Suppressor macrophage treated with lipopolysaccharide for 1 hour (primary cell): Measurements from ENCODE around the gene GTPBP10.

Experiments used
- DNase-seq, 3 donors: peaks; one replicate each; pipeline ENCODE4 v3.0.0-alpha.2; 2020 to 2022

GTPBP10 gene

DNA sequence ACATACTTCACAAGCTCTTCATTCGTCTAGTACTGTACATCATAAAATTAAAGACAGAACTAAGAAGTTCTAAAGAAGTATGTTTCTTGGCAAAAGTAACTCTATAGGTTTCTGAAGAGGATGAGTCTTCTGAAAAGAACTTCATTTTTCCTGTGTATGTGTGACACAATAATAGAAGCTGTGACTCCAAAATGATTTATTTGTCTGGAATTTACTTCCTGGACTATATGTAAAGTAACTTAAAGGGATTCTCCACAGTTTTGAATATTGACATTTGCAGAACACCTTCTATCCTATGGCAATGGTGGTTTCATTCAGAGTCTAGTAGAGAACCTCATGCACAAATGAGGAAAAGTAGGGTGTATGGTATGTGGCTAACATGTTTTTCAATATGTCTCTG is 36.9 kb downstream of the GTPBP10 start:
- no peak for DNase-seq

DNA sequence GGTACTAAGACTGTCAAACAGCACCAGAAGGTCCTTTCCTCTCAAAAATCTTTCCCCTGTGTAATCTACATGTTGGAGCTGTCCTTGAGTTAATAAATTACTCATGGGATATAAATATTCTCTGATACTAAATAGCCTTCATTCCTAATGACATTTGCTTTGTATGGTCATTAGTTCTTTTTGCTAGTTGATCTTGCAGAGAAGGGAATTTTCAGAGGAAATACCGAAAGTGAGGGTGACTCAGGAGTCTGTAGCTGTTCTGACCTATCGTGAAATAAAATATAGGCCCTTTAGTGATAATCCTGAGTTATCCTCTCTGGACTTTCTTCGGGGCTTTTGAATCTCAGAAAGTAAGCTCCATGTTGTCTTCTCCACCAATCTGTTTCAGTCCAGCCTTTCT is 37.3 kb downstream of the GTPBP10 start:
- DNase-seq: peak in 1 of 3 donors; percentile 8

DNA sequence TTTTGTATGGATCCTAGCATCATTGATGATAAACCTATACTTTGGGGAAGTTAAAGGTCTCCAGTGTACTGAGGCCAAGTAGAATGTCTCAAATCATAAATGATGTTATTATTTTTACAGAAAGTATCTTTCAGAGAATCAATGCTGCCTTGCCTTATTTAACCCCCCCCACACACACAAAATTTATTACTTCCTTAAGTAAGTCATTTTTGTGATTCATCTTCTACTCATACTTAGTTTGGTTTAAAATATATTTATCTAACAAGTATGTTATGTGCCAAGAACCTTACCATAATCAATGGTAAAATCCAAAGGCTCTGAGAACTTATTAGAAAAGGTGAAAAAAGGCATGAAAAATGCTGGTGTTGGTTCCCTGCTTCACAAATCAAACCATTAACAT is 37.9 kb downstream of the GTPBP10 start:
- DNase-seq: no peak

DNA sequence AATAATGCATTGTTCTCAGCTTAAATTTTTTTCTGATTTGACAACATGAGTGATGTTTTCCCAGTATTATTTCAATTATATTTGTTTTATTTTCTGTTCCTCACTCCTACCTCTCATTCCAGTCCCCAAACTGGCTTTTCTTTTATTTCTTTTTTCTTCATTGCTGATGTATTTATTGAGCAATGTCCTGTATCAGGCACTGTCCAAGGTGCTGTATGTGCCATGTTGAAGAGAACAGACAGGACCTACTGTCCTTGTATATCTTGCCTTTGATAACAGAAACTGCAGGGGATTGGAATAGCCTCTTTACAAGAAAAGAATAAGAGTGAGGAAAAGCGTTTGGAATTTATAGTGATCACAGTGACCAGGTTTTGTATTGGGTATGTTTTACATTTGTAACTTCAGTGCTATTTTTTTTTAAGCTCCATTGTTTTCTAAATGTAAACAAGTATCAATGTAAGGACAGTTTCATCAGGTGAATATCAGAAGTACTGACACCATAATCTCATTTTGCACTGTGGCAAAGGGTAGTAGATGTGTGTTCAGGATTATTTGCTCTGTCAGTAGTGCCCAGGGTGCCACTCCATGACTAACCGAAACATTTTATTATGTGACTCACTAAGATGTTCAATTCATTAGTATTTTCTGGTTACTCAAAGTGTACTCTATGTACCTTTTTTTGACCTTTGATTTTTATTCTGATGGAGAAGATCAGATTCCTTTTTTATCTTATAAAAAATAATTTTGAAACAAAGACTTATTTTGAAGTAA is 41.1 kb downstream of the GTPBP10 start:
- no peak for DNase-seq

DNA sequence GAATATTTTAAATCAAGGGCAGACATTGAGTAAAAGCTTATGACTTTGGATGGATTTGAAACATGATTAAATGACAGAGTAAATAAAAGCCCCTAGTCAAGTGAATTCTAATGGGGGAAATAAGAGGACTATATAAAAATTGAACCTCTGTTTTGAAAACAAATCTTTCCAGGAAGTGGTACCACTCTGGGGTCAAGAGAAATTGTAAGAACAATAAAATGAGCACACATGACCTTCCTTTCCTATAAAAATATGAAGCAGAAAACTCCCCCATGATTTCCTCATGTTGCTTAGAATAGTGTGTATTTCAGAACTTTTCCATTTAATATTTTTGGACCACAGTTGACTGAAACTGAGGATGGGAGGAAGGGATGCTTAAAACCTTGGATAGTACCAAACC is 44.4 kb downstream of the GTPBP10 start:
- no peak for DNase-seq

DNA sequence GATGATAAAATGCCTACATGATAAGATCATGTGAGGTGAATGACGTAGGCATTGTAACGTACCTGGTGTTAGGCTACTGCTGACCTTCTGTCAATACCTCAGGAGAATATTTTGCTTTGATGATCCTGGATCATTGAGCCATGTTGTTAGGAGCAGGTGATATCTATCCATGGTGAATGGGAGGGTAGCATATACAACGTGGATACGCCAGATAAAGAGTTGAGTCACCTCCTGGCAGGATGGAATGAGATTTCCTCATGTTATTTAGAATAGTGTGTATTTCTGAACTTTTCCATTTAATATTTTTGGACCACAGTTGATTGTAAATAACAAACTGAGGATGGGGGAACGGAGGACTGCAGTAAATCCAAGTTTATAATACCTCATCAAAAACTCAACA is 45.0 kb downstream of the GTPBP10 start:
- DNase-seq: no peak

DNA sequence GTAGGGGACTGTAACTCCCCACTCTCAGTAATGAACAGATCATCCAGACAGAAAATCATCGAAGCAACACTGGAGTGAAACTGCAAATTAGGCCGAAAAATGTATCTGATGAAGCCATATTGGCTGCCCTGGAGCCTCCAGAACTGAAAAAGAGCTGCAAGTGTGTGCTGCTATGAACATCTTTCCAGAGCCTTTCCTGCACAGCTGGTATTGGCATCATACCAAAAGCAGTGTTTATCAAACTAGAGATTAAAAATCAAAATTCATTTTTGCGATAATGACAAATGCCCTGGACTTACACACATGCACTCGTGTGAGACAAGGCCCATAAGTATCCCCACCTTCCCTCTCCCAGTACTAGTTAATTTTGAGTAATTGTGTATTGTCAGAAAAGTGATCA is 49.9 kb downstream of the GTPBP10 start:
- DNase-seq: no peak

DNA sequence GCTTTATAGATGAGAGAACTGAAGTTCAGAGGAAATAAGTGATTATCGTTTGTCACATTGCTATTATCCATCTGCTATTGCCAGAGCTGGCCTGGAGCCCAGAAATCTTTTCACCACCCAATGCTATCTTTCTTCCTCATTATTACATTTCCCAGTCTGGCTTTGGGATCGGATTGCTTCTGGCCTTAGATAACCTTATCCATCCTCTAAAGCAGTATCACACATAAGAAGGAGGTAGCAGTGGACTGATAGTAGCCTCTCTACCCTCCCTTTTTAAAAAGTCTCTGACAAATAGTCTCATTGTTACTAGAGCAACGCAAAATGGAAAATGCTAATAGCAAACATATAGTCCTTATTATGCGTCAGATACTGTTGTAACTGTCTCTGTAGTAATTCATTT is 55.5 kb downstream of the GTPBP10 start:
- peak in 1 of 3 donors; percentile 12 for DNase-seq

DNA sequence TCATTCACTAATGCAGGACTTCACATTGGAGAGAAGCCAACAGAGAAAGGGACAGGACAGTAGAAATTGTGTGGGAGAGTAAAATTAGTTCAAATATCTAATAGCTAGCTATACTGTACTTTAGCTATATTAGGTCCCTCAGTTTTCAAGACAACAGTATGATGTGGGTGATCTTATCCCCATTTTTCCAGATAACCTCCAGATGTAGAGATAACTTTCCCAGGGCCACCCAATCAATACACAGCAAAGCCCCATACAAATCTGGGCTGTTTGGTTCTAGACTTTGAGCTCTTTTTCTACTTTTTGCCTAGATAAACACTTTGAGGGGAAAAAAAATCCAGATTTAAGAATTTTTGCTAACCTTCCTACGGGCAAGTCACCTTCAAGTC is 56.3 kb downstream of the GTPBP10 start:
- no peak for DNase-seq

DNA sequence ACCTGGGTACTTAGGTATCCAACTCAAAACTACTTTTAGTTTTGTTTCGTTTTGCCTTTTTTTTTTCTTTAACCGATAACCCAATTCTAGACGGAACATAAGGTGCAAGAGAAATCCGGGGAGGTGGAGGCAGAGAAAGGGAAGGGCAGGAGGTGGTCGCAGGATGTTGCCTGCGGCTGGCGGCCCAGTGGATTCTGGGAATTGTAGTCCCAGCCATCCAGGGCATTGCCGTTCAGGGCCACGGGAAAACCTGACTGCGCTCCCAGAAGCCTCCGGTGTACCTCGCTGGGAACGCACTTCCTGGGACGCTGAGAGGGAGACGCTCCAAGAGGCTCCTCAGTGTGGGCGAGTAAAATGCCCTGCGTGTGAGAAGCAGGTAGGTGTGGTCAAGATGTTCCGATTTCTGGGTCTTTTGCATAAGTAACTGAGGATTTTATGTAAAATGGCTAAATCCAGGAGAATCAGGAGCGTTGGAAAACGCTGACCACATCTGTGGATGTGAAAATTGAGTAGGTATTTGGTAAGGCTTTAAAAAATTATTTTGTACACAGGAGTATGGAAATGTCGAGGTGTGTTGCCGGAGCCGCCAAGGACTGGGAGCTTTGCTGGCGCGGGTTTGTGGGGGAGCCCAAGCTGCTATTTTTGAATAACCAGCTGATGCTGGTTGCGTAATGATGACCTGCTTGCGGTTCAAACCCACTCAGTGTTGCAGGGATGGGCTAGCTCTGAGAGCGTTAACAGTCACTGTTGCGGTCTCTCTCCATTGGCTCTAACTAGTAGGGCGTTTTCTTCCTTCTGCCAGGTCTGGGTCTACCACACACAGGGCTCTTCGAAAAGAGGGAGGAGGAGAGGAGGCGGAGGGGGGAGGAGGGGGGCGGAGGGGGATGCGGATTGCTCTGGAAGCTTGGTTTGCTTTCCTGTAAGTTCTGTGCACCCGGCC is 56.9 kb downstream of the GTPBP10 start, which contains the start of gene CLDN12:
TSS of gene CLDN12 (plus strand) at position 288 of the 940 bp plus-strand sequence. CDS start 9,216 bp downstream, outside the sequence.
- peak; percentile 89 to 94 (median 90) for DNase-seq

DNA sequence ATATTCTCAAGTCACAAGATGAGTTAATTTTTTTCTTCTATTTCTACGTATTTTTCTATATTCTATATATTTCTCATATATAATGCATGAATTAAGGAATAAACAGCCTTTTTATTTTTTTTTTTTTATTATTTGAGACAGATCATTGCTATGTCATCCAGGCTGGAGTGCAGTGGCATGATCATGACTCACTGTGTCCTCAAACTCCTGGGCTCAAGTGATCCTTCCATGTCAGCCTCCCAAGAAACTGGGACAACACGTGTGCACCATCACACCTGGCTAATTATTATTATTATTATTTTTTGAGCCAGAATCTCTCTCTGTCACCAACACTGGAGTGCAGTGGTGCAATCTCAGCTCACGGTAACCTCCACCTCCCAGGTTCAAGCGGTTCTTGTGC is 58.3 kb downstream of the GTPBP10 start:
- DNase-seq: peak; percentile 23 to 44 (median 36)

DNA sequence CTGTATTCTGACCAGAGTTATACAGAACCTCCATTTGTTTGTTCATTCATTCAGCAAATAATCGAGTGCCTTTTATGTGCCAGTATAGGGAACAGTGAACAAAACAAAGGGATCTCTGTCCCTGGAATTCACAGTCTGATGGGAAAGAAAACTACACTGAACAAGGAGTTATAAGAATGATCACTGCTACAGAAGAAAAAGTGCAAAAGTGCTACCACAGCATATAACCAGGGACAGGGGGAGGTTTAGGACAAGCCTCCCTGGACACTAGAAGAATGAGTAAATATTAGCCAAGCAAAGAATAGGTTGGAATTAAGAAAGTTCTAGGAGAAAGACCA is 60.9 kb downstream of the GTPBP10 start:
- no peak for DNase-seq

DNA sequence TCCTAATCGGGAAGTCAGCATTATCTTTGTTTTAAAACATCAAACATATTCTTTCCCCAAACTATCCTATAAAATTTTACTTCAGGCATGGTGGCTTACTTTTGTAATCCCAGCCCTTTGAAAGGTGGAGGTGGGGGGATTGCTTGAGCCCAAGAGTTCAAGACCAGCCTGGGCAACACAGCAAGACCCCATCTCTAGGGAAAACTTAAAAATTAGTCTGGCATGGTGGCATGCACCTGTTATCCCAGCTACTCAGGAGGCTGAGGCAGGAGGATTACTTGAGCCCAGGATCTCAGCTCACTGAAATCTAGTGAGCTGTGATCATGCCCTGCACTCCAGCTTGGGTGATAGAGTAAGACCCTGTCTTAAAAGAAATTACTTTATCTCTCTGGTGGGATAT is 61.6 kb downstream of the GTPBP10 start:
- DNase-seq: no peak

DNA sequence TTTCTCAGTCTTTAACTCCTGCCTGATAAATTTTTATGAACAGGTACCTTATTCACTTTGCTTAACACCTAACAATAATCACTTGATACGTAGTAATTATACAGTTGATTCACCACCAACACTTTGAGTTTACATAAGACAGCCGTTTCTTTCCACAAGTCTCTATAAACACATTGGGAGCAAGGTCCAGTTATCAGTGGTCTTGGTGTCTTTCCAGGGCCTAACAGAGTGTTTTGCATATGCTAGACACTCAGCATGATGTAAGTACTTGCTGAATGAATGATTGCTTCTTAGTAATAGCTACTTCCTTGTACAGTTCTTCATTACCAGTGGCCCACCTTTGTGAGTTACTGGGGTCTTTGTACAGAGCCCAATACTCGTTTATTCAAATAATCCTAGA is 63.2 kb downstream of the GTPBP10 start:
- no peak for DNase-seq

DNA sequence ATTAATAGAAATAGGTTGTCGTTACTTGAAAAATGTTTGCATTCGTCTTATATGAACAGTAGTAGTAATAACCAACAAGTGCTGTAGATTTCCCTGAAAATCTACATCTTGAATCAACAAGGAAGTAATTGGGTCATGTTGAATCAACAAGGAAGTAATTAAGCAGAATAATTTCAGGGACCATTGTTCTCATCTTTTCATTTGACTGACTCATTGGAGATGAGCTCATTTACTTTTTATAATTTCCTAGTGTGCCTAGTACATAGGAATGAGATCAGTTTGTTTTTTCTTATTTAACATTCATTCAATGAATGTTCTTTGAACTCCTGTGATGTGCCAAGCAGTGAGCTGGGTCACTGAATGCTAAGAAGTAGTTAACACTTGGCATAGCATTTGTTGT is 65.0 kb downstream of the GTPBP10 start:
- DNase-seq: peak; percentile 8 to 44 (median 29)

DNA sequence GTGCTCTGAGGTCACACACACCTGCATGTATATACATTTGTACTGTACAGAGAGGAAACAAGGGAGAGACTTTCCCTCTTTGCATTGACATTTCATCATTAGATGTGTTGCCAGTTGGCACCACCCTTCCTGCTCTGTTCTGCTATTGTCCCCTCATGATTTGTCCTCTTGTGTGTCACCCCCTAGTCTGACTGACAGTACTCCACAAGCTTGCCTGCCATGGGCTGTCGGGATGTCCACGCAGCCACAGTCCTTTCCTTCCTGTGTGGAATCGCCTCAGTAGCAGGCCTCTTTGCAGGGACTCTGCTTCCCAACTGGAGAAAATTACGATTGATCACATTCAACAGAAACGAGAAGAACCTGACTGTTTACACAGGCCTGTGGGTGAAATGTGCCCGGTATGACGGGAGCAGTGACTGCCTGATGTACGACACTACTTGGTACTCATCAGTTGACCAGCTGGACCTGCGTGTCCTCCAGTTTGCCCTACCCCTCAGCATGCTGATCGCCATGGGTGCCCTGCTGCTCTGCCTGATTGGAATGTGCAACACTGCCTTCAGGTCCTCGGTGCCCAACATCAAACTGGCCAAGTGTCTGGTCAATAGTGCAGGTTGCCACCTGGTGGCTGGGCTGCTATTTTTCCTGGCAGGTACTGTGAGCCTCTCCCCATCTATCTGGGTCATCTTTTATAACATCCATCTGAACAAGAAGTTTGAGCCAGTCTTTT is 66.1 kb downstream of the GTPBP10 start:
- DNase-seq: peak in 1 of 3 donors; percentile 13

DNA sequence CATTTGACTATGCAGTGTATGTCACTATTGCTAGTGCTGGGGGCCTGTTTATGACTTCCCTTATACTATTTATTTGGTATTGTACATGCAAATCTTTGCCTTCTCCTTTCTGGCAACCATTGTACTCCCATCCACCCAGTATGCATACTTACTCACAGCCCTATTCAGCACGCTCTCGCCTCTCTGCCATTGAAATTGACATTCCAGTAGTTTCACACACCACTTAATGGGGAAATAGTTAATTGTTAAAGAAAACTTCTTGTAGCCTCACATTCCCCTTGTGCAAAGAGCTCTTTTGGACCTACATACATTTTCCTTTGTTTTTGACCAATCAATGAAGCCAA is 66.6 kb downstream of the GTPBP10 start:
- no peak for DNase-seq

DNA sequence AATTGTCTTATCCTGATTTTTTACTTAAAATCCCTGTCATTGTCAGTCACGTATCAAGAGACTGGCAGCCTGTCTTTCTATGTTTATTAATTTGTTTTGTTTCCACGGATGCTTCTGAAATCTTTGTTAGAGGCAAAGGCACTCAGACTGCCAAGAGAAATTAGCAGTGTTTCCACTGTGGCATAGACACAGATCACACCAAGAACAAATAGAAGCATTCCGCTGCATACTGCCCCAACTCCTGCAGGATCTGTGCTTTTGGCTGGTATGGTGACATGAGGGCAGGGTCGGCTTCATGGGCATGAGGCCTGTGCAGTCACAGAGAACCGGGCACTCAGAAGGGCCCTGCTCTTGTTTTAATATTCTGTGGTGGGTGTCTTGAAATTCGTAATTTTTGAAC is 75.1 kb downstream of the GTPBP10 start:
- no peak for DNase-seq

DNA sequence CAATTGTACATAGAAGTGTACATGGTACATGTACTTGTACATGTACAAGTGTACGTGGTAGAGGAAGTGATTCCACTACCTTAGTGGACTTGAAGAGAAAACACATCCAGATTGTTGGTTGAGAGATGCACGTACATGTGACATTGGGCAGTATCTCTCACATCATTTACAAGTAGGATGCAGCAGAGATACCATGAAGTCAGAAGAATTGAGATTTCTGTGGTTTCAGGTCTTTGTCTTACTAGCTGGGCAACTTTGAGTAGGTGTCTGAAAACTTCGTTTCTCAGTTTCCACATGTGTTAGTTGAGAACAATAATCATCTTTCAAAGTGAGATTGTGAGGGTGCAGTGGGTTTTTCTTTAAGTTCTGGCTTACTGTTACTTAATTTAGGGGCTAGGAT is 78.2 kb downstream of the GTPBP10 start:
- DNase-seq: peak in 1 of 3 donors; percentile 11

DNA sequence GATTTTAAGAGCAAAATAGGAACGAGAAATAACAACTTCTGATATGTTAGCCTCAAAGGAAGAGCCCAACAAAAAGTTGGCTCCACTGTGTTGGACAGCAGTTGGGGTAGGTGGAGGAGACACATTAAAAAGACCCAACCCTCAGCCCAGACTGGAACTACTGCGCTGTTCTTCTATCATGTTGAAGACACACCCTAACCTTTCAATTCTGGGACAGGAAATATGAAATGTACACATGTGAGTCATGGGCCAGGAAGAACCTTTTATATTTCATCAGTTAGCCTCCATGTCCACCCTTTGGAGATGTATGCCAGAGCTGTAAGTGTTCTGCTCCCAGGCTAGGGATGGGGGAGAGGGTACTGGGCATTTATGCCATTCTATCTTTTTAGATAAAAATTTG is 78.9 kb downstream of the GTPBP10 start:
- DNase-seq: no peak

DNA sequence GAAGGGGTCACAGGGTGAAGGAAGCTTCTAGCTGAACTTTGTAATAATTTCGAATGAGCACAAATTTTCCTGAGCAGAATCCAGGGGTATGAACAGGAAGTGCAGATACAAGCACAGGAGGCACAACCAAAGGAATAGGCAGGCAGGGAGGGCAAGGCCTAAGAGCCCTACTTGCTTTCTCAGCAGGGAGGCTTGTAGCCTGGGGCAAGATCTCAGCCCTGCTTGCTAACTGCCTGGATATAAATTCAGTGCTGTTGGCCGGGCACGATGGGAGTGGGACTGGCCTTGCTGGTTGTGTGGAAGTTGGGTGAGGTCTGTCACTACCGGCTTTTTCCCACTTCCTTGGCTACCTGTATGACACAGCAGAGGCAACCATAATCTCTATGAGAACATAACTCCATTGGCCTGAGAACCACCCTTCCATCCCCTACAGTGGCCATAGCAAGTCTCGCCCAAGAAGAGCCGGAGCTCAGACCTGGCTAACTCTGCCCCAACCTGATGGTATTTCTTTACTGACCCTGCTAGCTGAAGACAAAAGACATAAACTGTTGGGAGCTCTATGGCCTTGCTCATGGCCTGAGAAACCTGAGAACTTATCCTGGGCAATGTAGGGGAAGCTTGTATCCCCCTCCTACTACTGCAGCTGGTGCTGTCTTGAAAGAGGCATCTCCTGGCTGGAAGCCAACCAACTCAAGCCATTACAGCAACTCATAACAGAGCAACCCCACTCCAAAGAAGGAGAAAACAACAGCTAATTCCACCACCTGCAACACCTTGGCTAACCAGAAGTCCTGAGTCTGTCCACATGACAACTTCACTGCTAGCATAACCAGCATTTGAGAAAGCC is 84.3 kb downstream of the GTPBP10 start:
- no peak for DNase-seq

DNA sequence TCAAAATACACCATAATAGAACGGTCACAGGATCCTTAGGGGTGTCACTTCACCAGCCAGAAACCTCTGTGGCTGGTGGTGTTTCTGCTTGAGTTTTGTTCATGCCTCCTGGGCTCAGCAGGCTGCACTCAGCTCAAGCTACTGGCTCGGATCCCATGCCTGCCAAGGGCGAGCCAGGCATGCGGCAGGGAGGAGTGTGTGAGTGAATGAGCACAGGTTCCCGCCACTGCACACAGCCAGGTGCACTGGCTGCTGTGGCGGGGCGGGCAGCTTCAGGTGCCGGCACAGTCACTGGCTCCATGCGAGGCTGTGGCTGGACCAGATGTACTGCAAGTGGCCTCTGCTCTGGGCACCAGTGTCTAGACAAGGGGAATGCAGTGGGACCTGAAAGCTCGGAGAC is 86.2 kb downstream of the GTPBP10 start:
- peak in 1 of 3 donors; percentile 4 for DNase-seq
